SW480 (cell line): ENCODE measurements around the gene MYO5B.

Experiments
- DNase-seq: peaks from one replicate; pipeline ENCODE4 v3.0.0-alpha.2; 2016; ENCODE audit warnings: low spot score

The MYO5B gene

DNA sequence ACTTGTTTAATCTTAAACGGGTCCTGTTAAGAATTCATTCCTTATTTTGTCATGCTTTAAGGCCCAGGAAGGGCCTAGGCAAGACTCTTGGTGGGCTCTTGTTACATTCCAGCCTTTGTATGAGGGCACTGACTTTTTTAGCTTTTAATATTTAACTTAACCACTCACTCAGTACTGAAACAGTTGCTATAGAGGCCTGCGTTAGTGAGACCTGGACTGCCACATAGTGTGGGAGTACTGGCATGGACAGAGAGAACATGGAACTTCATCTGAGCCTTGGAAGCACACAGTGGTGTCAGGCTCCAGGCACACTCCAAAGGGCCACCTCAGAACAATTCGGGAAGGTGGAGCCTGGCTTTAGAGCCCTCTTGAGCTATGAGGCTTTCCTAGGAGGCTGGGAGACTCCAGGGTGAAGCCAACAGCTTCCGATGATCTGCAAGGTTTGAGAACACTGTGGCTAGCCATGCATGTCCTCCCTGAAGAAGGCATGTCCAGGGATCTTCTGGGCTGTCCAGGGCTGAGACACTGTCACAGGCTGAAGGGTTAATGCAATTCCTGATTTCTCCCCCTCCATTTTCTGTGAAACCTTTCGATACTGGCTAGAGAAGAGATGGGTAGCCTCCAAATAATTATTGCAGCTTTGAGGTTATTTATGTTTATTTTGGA lies 226.2 kb downstream of the MYO5B start:
- no peak for DNase-seq

DNA sequence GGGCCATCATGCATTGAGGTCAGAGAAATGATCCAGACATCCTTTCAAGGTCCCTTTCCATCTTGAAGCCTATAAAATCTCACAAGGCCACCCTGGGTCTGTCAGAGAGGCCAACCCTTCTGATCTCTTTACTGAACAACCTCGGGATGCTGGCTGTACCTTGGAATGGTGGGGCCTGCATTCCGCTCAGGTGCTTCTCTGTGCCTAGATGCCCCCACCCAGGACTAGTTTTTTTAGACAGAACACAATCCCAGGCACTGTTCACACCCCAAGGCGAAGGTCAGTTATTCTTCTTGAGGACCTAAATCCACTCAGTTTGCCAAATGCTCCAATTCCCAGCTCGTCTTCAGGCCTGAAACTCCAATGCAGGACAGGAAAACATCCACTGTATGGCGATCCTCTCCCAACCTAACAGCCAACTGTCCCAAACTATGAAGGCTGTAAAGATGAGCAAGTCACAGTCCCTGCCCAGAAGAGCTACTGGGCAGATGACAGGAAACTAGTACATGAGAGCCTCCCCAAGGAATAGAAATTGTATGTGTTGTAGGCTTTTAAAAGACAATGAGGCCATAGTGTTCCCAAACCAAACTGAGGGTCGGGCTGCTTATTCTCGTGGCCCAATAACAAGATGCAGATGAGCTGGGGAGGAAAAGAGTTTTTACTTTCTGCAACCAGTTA lies 227.2 kb downstream of the MYO5B start:
- DNase-seq, result no peak

DNA sequence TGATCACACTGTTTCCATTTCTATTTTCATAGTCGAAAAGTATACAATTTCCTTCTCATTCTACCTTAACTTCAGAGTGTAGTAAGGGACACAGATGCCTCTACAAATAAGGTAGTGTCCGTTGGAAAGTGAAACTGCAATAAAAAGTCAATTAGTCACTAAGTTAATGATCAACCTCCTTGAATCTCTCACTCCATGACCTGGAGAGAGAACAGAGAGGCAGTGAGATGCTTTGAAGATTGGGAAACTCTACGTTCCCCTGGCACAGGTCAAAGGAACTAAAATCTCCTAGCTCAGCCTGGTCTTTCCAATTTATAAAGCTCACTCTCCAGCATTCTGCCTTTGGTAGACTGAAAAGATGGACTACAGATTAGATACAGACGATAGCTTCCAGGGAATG lies 227.8 kb downstream of the MYO5B start:
- peak; percentile 77 for DNase-seq

DNA sequence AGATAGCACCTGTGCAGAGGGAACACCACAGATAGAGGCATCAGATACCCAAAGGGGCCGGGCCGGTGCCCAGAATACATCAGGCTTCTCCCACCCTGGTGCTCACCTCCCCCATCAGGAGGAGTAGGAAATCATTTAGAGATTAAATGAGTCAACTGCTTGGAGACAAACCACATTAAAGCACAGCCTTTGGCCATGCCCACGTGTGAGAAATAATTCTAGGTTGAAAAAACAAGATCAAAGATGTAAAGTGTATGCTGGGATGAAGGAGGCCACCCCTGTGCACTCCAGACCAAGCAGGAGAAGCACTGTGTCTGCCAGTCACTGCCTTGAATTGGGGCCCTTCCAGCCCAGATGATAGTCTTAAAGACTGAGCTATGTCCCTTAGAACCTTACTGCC lies 228.9 kb downstream of the MYO5B start:
- peak; percentile 89 for DNase-seq

DNA sequence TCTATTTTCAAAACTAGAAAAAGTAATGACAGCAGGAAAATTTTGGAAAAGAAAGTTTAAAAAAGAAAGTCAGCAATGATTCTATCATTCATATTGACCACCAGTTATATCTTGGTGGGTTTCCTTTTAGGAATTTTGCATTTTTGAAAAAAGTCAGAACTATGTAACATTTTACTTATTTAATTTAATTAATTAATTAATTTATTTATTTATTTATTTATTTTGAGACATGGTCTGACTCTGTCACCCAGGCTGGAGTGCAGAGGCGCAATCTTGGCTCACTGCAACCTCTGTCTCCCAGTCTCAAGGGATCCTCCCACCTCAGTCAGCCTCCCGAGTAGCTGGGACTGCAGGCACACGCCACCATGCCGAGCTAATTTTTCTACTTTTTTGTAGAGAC lies 231.7 kb downstream of the MYO5B start:
- no peak for DNase-seq

DNA sequence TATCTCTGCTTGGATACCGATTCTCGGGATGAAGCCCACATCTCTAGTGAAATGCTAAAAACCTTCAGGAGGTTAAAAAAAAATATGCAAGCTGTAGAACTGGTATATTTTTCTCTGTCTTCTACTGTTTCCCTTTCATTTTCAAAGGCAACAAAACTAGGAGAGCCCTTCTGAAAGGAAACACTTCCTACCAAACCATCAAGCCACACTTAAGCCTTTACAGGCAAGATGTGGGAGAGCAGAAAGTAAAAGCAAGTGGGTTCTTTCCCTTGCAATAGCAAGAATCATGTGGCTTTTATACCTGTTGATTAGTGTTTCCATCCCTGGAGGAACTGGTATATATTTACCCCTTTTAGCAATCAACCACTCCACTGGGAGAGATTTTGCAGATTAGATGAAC lies 233.7 kb downstream of the MYO5B start:
- no peak for DNase-seq

DNA sequence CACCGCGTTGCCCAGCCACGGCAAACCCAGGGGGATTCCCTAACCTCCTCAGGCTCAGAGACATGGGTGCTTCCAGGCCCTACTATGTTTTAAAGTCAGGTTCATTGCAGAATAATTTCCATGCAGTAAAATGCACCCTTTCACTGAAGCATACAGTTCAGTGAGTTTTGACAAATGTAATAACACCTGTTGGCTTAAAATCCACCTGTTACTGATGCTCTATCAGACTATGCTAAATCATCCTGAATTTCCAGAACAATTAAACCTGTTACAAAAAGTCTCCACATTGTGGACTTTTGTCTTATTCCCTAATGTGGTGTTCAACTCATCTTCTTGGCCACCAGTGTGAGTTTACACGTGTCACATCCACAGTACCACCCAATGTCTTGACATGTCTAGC lies 234.6 kb downstream of the MYO5B start:
- no peak for DNase-seq

DNA sequence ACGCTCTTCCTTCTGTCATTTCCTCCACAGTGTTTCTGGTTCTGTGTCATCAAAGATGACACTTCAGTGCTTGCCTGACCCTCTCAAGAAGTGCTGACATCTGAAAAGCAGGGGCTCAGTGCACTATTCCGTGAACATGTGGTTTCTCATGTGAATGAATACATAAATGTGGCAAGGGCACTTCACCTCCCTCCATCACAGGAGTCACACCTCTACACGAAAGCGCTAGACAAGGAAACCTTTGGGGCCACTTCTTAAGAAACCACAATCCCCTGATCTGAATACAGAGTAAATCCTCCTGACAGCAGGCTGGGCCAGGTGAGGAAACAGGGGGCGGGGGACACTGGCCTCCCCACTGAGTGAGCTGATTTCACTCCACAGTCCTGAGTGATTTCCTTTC lies 235.8 kb downstream of the MYO5B start:
- no peak for DNase-seq

DNA sequence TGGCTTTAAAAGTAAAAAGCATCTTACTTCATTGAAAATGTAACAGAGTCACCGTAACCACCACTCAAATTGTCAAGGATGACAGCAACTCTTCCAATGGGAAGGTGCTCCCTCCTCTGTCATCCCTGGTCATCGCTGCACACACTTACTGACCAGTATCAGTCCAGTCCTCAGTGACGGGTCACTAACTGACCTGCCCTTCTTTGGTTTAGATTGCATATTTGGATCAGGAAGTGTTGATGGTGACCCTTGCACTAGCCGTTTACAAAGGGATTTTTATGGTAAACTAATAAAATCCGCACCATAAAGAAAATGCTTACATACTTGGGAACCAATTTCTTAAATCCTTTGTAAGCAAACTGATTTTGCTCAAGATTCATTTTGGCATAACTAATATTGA lies 239.7 kb downstream of the MYO5B start:
- DNase-seq, result no peak

DNA sequence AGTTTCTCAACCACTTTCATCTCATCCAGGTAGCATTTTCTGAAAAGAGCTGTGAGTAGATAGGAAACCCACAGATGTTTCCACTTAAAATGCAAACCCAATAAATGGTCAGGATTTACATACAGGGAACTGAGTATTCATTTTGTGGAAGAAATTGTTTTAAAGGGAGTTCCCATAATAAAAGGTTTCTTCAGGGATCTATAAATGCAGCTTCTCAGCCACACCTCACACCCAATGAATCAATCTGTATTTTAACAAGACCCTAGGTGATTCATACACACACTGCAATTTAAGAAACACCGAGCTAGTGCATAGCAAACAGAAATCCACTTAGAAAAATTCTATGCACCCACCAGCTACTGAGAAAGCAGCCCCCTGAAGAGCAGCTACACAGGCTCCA lies 241.6 kb downstream of the MYO5B start:
- DNase-seq, result no peak

DNA sequence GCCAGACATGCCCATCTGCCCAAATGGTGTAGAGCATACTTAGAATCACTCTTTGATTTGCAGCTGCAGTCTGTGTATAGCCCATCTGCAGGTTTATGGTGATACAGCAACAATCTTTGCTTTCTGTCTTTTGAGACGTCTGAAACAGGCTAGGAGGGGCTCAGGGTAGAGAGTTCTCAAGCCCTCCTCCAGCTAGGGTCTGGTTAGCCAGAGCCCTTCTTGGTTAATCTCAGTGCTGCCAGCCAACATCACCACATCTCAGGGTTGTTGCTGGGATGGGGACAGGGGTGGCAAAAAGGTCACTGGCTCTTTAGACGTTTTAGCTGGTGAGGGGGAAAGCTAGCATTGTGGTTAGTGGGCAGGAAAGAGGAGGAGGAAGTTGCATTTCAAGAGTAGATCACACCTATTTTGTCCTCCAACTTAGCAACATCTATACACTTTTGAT lies 245.0 kb downstream of the MYO5B start:
- DNase-seq, result no peak

DNA sequence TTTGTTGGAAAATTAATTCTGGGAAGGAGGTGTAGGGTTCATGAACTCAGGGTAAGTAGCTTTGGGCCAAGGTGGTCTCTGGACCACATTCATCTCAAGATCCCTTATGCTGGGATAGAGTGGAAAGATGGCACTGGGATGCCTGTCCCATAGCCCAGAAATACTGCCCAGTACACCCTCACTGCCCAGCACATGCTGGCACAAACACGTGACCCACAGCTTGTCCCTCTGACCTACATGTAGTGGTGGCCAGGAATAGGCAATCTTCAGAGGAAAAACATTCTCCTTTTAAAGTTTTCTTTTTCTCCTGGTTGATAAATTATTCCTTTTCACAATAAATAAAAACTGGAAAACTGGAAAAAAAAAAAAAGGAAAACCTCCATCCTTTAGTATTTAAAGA lies 246.0 kb downstream of the MYO5B start:
- DNase-seq, result no peak

DNA sequence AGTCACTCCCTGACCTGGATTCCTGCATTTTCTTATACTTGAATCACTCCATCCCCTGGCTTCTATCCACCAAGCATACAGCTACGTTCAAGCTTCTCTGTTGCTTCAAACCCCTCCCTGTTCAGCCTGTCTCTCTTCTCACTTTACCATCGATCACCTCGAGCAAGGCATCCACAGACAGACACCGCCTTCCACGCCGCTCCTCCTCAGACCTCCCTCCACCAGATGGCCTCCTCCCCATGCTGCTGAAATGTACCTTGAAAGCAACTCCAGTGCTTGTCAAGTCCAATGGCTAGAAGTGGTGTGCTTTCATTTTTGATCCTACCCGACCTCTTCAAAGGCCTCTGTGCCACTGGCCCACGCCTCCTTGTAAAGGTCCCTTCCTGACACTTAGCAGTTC lies 250.3 kb downstream of the MYO5B start:
- peak; percentile 18 for DNase-seq

DNA sequence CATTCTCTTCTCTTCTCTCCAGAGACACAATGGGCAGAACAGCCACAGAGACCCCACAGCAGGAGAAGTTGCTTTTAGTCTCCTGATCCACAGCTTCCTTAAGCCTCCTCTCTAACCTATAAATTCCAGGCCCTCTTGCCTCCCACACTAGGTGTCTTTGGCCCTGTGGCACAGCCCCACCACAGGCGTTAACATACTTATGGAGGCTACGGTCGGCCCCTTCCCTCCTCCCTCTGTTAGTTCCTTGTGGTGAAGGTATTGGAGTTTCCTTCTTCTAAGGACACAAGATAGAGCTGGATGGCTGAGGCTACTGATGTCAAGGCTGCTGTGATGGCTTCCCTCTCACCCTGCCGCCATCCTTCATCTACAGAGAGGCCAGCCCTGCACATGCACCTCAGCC lies 258.1 kb downstream of the MYO5B start:
- no peak for DNase-seq

DNA sequence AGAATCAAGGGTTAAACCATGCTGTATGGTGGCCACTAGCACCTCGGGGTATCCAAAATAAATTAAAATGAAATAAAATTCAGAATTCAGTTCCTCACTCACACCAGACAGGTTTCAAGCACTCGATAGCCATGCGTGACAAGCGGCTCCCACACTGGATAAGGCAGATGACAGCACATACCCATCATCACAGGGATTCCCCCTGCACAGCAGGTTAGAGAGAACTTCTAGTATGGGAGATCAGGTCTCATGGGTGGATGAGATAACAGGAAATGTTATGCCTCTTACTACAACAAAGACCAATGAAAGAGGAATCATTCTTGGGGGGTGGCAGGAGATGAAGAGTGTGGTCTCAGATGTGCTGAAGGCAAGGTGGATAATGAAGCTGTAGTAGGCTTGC lies 259.7 kb downstream of the MYO5B start:
- DNase-seq, result no peak

DNA sequence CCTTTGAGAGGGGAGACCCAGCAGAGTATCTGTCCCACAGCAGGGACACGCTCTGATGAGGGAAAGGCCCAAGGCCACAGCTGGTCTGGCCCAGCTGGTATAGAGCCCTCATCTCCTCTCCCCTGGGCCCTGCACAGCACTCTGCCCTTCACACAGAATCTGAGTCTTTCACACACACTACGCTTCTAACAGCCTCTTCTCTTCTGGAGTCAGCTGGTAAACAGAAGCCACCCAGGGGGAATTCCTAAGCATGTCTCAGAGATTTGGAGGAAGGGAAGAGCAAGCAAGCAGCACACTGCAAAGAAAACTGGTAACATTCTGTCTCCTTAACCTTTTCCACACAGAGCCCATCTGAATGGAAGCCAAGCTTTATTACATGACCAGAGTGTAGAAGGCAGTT lies 260.5 kb downstream of the MYO5B start:
- DNase-seq, result no peak

DNA sequence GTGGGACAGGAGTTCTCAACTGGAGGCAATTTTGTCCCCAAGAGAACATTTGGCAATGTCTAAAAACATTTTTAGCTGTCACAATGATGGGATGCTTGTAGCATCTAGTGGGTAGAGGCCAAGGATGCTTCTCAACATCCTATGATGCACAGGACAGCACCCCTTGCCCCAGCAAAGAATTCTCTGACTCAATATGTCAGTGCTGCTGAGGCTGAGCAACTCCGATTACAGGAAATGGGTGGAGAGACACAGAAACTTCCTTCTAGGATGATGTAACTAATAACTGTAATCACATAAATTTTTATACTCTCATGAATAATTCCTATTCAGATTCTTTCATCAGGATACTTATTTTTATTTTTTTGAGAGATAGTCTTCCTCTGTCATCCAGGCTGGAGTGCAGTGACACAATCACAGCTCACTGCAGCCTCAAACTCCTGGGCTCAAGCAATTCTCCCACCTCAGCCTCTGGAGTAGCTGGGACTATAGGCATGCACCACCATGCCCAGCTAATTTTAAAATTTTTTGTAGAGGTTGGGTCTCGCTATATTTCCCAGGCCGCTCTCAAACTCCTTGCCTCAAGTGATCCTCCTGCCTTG lies 261.3 kb downstream of the MYO5B start:
- no peak for DNase-seq

DNA sequence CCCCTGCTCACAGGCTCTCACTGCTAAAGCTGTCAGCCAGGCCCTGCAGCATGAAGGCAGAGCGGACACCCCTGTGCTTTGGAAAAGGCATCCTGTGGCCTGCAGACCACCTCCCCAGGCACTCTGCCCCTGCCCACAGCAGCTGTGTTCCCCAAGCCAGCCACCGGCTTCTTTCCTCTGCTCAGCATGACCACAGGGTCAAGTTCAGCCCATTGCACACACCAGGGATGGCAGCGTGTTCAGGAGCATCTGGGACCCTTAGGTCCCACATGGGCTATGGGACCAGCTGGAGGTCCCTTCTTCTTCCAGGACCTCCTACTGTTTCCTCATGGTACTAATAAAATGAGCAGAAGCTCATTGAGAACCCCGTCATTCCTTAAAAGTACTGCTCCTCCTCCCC lies 263.2 kb downstream of the MYO5B start:
- DNase-seq, result no peak

DNA sequence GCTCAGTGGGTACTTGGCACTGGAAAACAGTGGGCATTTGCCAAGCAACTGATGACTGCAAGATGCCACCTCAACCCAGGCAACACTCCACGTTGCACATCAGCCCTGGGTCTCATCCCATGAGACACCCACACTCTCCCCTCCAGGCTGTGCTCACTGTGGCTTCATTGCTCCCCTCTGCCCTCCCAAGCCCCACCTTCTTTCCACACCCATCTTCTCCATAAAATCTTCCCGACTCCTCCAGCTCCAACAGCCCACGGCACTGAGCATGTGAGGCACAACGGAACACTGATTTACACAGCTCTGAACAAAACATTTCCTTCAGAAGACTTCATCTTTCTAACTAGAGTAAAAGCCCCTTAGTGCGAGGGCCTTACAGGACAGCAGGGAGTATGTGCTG lies 263.8 kb downstream of the MYO5B start:
- DNase-seq, result no peak

DNA sequence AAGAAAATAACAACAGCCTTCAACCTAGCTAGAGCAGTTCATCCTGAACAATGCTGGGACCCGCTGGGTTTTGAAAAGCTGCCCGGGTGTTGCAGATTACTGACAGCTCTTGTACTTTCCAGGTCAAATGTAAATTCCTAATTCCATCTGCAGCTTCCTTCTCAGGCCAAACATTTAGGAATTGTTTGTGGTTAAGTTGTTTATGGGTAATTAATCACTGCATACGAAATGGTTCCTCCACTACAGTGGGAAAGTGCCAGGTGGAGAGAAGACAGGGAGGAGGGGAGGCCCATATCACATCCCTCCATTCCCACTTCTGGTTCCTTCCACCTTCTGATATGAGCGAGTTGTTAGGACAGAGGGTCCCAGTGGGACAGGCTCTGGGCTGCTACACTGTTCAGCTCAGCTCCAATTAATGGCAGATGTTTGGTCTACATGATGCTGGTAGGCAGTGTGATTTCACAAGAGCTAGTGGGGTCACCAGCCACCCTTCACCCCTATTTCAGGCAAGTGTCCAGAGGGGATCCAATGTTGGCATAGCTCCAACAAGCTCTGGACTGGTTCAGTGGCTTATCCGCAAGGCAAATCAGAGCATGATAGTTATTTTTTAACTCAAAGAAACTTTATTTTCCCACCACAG lies 268.7 kb downstream of the MYO5B start:
- no peak for DNase-seq

DNA sequence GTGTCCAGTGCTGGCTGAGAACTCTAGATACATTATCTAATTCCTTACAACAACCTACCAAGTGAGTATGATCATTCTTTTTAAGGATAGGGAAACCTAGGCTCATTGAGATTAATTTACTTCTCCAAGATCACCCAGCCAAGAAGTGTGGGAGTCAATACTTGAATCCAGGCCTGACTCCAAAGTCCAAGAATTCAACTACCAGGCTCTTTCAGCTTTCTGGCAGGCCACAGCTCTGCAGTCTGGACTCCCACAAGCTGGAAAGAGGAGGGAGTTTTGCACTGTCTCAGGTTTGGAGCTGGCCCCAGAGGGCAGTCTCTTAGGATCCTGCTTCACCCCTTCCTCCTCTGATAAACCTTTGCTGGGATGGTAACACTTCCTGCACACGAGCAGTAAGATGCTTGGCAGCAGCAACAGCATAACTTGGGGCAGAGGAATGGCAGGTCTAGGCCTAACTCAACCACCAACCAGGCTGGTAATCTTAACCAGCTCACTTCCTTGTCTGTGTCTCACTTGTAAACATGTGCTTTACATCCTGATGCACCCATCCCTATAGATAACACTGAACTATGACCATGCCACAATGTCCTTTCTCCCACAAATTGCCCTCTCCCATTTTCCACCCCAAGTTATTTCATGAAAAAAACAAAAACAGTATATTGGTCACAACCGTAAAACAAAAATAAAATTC lies 270.5 kb downstream of the MYO5B start:
- DNase-seq, result no peak

DNA sequence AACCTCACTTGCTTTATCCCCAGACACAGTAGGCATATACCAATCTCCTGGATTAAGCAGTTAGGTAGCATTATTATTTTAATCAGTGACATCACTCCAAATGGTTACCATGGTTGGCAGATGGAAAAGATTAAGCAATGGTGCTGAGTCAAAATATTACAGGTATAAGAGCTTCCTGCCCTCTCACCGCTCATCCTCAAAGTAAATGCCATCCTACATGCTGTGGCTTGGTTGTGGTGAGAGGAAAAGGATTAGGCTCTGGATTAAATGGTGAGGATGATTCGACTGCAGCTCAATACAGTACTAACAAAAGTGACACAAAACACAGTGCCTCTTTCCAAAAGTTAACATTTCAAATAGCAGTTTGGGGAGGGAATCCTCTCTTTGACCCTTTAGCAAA lies 272.7 kb downstream of the MYO5B start:
- no peak for DNase-seq
